NCI-H2029 (cell line): ENCODE data around the gene FBF1.

Experiments
- DNase-seq: peaks from one replicate; lab custom pipeline; 2025; lab: John Stamatoyannopoulos, UW

FBF1 gene

GRCh38 chr17:75917141-75917916 lies 23.5 kb downstream of the FBF1 start:
- DNase-seq = no peak

GRCh38 chr17:75915268-75915667 lies 25.6 kb downstream of the FBF1 start:
- no peak for DNase-seq

GRCh38 chr17:75914643-75915267 lies 26.1 kb downstream of the FBF1 start:
- DNase-seq = no peak

GRCh38 chr17:75913537-75914210 lies 27.2 kb downstream of the FBF1 start:
- no peak for DNase-seq

GRCh38 chr17:75910699-75911098 lies 30.1 kb downstream of the FBF1 start:
- peak; percentile 43 for DNase-seq

GRCh38 chr17:75909812-75910274 lies 31.0 kb downstream of the FBF1 start:
- DNase-seq = peak; percentile 80

- peak; percentile 85 for DNase-seq
These were observed 31.6 kb downstream of the FBF1 start for GRCh38 chr17:75909051-75909811.

GRCh38 chr17:75908201-75908600 lies 32.6 kb downstream of the FBF1 start:
- DNase-seq = peak; percentile 91

GRCh38 chr17:75906143-75906884 lies 34.5 kb downstream of the FBF1 start:
- no peak for DNase-seq

GRCh38 chr17:75904749-75905521 lies 35.9 kb downstream of the FBF1 start, which contains the start of gene MRPL38:
Gene MRPL38 (minus strand): TSS chr17:75904884. CDS start chr17:75904875, 9 bp downstream.
- DNase-seq = peak; percentile 87

- DNase-seq = no peak
These were observed 38.4 kb downstream of the FBF1 start for GRCh38 chr17:75902406-75902805.

- DNase-seq = no peak
These were observed 39.1 kb downstream of the FBF1 start for GRCh38 chr17:75901727-75902126.

GRCh38 chr17:75900691-75901533 lies 39.9 kb downstream of the FBF1 start:
- DNase-seq = no peak

- no peak for DNase-seq
These were observed 40.9 kb downstream of the FBF1 start for GRCh38 chr17:75899767-75900468.

- DNase-seq = no peak
These were observed 41.5 kb downstream of the FBF1 start for GRCh38 chr17:75899353-75899752.

GRCh38 chr17:75898791-75899190 lies 42.1 kb downstream of the FBF1 start:
- DNase-seq = no peak

- DNase-seq = no peak
These were observed 42.8 kb downstream of the FBF1 start for GRCh38 chr17:75898065-75898464.

GRCh38 chr17:75897160-75898019 lies 43.5 kb downstream of the FBF1 start:
- DNase-seq = no peak
